NT2/D1 (cell line): ENCODE results near the gene MLPH.

Experiments
- SUZ12 ChIP-seq: IDR thresholded peaks from 2 replicates; pipeline ENCODE4 v1.6.1; 2011; ENCODE audit not compliant: insufficient read length, insufficient read depth; ENCODE audit errors: extremely low read depth
- ZNF274 ChIP-seq: IDR thresholded peaks from 2 replicates; pipeline ENCODE4 v1.6.1; 2011; ENCODE audit warnings: mild to moderate bottlenecking, low read depth, low read length

DNA sequence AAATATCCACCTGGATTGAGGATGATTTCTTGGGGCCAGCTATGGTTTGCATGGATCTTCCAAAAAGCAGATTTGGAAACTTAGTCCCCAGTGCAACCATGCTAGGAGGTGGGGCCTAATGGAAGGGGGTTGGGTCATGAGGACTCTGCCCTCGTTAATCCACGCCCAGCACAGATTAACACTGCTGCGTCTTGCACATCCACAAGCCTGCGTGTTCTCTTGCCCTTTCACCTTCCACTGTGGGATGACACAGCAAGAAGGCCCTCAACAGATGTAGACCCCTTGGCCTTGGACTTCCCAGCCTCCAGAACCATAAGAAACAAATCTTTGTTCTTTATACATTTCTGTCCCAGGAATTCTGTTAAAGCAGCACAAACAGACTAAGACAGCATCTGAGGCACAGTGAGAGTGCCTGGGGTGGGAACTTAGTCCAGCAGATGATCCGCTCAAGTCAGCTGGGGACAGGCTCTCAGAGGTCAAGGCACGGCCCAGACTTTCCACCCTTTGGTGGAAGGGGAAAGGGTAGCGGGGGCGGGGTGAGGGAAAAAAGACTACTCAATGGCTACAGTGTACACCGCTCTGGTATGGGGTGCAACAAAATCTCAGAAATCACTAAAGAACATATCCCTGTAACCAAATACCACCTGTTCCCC lies 101.1 kb downstream of the MLPH start:
- TF ChIP-seq SUZ12 = no peak
- TF ChIP-seq ZNF274 = no peak
